Mammary epithelial cell (primary cell): ENCODE measurements around the gene TTC19.

ENCODE experiments used
- EZH2 ChIP-seq: IDR thresholded peaks from 2 replicates; pipeline ENCODE4 v1.6.1; 2012; ENCODE audit warnings: low read length, inconsistent platforms, borderline replicate concordance
- TF ChIP-seq, protein P1 (sequence below), 2 donors: IDR thresholded peaks in 1 of 2; conservative IDR thresholded peaks in 1 of 2; 2 replicates each; pipeline ENCODE4 v1.5.1; 2011 to 2012; ENCODE audit warnings: inconsistent platforms in 2 of 2, low read length in 2 of 2, mild to moderate bottlenecking in 2 of 2, control low read depth in 1 of 2, low read depth in 1 of 2; ENCODE audit not compliant: insufficient read depth in 1 of 2; ENCODE audit errors: extremely low read depth in 1 of 2

DNA sequence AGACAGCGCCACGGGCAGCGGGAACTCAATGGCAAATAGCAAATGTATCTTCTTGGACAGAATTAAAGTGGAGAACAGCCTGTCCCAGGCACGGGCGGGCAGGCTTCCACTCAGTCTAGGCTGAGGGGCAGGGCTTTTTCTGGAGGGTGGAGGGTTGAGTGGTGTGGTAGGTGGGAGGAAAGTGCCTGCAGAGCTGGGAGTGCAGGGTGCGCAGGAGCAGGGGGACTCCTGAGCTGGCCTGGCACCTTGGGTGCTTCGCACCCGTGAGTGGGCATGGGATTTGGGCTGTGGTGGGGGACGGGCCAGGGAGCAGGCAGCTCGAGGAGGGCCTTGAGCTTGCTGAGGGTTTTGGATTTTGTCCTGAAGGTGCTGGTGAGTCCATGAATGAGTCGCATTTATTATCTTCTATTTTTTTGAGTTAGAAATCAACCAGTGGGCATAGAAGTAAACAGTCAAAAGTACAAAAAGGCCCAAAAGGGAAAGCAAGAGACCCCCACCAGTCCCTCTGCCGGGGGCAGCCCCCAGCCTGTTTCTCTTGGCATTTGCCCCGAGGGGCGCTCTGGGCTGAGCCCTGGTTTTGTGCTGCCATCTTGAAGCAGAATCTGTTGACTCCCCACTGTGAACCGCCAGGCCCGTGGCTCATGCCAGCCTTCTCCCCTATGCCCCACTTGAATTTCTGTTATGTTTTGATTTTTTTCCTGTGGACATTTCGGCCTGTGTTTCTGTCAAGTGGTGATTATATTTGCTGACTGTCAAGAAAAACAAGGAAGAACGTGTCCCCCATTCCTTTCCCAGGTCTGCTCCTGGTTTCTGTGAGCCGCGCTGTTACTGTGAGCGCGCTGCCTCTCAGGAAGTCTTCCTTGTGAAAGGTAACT, 46.5 kb upstream of the TTC19 start:
- TF ChIP-seq, protein P1, sequence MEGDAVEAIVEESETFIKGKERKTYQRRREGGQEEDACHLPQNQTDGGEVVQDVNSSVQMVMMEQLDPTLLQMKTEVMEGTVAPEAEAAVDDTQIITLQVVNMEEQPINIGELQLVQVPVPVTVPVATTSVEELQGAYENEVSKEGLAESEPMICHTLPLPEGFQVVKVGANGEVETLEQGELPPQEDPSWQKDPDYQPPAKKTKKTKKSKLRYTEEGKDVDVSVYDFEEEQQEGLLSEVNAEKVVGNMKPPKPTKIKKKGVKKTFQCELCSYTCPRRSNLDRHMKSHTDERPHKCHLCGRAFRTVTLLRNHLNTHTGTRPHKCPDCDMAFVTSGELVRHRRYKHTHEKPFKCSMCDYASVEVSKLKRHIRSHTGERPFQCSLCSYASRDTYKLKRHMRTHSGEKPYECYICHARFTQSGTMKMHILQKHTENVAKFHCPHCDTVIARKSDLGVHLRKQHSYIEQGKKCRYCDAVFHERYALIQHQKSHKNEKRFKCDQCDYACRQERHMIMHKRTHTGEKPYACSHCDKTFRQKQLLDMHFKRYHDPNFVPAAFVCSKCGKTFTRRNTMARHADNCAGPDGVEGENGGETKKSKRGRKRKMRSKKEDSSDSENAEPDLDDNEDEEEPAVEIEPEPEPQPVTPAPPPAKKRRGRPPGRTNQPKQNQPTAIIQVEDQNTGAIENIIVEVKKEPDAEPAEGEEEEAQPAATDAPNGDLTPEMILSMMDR (conservative IDR thresholded peaks at IDR 0.05 in 1 of 2, IDR thresholded peaks at IDR 0.05 in 1 of 2; ENCODE audit: extremely low read depth in 1 of 2, insufficient read depth in 1 of 2, low read depth in 1 of 2, low read length in 2 of 2) = no peak
- TF ChIP-seq EZH2 = no peak
